Pancreas (tissue), 10 donors: Measurements from ENCODE around the gene PPP2CA. TPM values are rescaled to one million over a fixed set of nuclear protein-coding genes. Genes with fewer than 3 reads are reported as not detected.
A peak's percentile ranks its signal among the peaks of the same experiment; 100 is the strongest.
"Not testable (repeated sequence)": the region's sequence is repeated elsewhere in the genome, so short reads cannot be mapped to it uniquely, and the experiment has no call there.

Experiments used
- ATAC-seq, 4 donors: fragments of 200-7000 bp; cut with Tn5 transposase; one replicate each; pipeline versions ENCODE4 v1.8.0 to v1.9.1; 2020; ENCODE audit warnings: mild to moderate bottlenecking in 4 of 4, moderate library complexity in 4 of 4
- DNase-seq, 6 donors: peaks; one replicate each; pipeline ENCODE4 v3.0.0-alpha.2; 2020
- FAIRE-seq: peaks from 2 replicates; lab custom pipeline; 2012; peaks lifted over from hg19 to GRCh38; lab: Jason Lieb, UNC
- H3K27ac ChIP-seq, 4 donors: fragments of 200-600 bp; sonication (generic); 1 replicate in 3 of 4; 2 replicates in 1 of 4; pipeline versions ENCODE4 v1.5.0 to v1.8.0; 2020
- H3K27me3 ChIP-seq, 4 donors: fragments of 200-600 bp; one replicate each; pipeline ENCODE4 v1.8.0; 2021
- H3K36me3 ChIP-seq, 3 donors: fragments of 200-600 bp; sonication (generic) in 1 of 3; one replicate each; pipeline versions ENCODE4 v1.5.0 to v1.8.0; 2020 to 2021
- H3K4me1 ChIP-seq, 3 donors: fragments of 200-600 bp; one replicate each; pipeline ENCODE4 v1.8.0; 2021
- H3K4me3 ChIP-seq, 4 donors: fragments of 200-600 bp; sonication (generic) in 2 of 4; one replicate each; pipeline versions ENCODE4 v1.5.0 to v1.8.0; 2020 to 2021
- H3K9me3 ChIP-seq, 4 donors: fragments of 200-600 bp; one replicate each; pipeline ENCODE4 v1.8.0; 2021
- WGBS, 2 donors: extraction: QIAGEN DNeasy Blood & Tissue Kit; methylation state at CpG; one replicate each; pipeline ENCODE4 v1.1.7; 2013; 5-methylcytosine and 5-hydroxymethylcytosine counted together
- intact Hi-C, 3 donors: fragments of 100-400 bp; cut with DNase I; formaldehyde crosslinking; loops; one replicate each; pipeline versions ENCODE4 v1.11.1 to v1.14.2; 2022
- polyA plus RNA-seq, 2 donors: library from polyadenylated mRNA; stranded (reverse); fragments of 200-250 nt; gene quantifications; one replicate each; pipeline ENCODE4 v1.2.3, GENCODE V29; 2013
- total RNA-seq, 6 donors: library from RNA; stranded (reverse); fragmentation: NEBNext Ultra II Directional in 4 of 6; extraction: Animal tissue kit (Norgen Biotek cat#: 25700) in 4 of 6; gene quantifications; one replicate each; pipeline versions ENCODE4 v1.2.1 to v1.2.4, GENCODE V29; 2021 to 2023
- TF ChIP-seq, protein P1 (sequence below), 4 donors: fragments of 200-600 bp; sonication (generic) in 3 of 4; IDR thresholded peaks; one replicate each; pipeline versions ENCODE4 v1.5.0 to v1.8.0; 2021; ENCODE audit warnings: antibody characterized with exemption in 4 of 4
- donor health status: healthy with polysubstance abuse.
- donor health status: DM: no; HTN: no; CAD: no; lungs with moderate emphysema.
- donor health status: DM: no; HTN: no; CAD: no.
- donor health status: control.
- donor health status: control.
- donor health status: Bipolar disorder and iron deficiency.
- donor health status: DM: yes; HTN: yes; CAD: no.
- donor health status: DM: no; HTN: no; CAD: no.
- donor health status: DM: no; HTN: no; CAD: no.
- donor health status: DM: yes; HTN: yes; CAD: no.

PPP2CA gene
- total and polyA plus RNA-seq, 8 donors, result 13.5 to 59.2 (median 43.9) TPM

DNA sequence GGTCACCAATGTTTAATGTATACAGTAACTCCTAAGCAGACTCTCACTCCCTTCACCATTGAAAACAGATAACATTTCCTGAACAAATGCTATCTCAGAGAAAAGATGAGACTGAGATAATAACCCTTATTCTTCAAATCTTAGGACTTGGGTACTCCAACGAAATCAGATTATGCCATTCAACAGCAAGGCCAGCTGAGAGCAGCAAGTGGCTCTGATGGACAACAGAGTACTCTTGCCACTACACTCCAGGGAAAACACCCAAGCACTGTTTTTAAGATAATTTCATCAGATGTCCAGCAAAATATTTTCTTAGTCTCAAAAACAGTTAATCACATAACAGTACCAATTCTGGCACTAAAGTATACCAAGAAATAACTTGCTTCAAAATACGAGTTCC lies 10.1 kb downstream of the PPP2CA start:
- intact Hi-C loops, result no loop called here
- ATAC-seq (no peak), DNase-seq (no peak), FAIRE-seq (no peak)
- Histone ChIP-seq H3K9me3 (no peaks in the 10 kb centered on the region), H3K4me3 (no peak overlapping the region), H3K27ac (no peak overlapping the region), H3K27me3 (no peaks in the 10 kb centered on the region), H3K4me1 (peaks cover 2 to 13% (median 8%) of the 10 kb centered on the region in 3 donors), H3K36me3 (no peaks in the 10 kb centered on the region)
- WGBS, 2 donors, result 63 to 74% methylated on average over 2 of the region's 2 CpGs
- TF ChIP-seq, protein P1, sequence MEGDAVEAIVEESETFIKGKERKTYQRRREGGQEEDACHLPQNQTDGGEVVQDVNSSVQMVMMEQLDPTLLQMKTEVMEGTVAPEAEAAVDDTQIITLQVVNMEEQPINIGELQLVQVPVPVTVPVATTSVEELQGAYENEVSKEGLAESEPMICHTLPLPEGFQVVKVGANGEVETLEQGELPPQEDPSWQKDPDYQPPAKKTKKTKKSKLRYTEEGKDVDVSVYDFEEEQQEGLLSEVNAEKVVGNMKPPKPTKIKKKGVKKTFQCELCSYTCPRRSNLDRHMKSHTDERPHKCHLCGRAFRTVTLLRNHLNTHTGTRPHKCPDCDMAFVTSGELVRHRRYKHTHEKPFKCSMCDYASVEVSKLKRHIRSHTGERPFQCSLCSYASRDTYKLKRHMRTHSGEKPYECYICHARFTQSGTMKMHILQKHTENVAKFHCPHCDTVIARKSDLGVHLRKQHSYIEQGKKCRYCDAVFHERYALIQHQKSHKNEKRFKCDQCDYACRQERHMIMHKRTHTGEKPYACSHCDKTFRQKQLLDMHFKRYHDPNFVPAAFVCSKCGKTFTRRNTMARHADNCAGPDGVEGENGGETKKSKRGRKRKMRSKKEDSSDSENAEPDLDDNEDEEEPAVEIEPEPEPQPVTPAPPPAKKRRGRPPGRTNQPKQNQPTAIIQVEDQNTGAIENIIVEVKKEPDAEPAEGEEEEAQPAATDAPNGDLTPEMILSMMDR (IDR thresholded peaks at IDR 0.05), result no peak

DNA sequence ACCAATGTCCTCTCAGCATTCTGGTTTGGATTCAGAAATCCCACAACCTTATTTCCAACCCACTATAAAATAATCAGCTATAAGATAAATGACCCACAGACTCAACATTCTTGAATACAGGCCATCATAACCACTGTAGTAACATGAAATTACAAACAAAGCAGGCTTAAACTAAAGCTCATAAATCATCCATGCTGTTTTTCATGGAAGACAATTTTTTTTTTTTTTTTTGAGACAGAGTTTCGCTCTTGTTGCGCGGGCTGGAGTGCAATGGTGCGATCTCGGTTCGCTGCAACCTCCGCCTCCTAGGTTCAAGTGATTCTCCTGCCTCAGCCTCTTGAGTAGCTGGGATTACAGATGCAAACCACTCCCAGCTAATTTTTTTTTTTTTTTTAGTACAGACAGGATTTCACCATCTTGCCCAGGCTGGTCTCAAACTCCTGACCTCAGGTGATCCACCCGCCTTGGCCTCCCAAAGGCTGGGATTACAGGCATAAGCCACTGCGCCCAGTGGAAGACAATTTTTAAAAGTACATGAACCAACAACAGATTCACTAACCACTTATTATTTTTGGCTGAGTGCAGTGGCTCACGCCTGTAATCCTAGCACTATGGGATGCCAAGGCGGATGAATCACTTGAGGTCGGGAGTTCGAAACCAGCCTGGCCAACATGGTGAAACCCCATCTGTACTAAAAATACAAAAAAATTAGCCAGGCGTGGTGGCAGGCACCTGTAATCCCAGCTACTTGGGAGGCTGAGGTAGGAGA lies 14.4 kb downstream of the PPP2CA start:
- H3K4me1 ChIP-seq, result peaks cover 7 to 34% (median 22%) of the 10 kb centered on the region in 3 donors
- H3K27me3 ChIP-seq, H3K4me3 ChIP-seq, H3K36me3 ChIP-seq, H3K27ac ChIP-seq, intact Hi-C loops, DNase-seq, FAIRE-seq, H3K9me3 ChIP-seq: not testable (repeated sequence)
- peak in 2 of 4 donors; percentile 20 to 33 for ATAC-seq
- 86 to 92% methylated on average over 14 of the region's 14 CpGs for WGBS, 2 donors

DNA sequence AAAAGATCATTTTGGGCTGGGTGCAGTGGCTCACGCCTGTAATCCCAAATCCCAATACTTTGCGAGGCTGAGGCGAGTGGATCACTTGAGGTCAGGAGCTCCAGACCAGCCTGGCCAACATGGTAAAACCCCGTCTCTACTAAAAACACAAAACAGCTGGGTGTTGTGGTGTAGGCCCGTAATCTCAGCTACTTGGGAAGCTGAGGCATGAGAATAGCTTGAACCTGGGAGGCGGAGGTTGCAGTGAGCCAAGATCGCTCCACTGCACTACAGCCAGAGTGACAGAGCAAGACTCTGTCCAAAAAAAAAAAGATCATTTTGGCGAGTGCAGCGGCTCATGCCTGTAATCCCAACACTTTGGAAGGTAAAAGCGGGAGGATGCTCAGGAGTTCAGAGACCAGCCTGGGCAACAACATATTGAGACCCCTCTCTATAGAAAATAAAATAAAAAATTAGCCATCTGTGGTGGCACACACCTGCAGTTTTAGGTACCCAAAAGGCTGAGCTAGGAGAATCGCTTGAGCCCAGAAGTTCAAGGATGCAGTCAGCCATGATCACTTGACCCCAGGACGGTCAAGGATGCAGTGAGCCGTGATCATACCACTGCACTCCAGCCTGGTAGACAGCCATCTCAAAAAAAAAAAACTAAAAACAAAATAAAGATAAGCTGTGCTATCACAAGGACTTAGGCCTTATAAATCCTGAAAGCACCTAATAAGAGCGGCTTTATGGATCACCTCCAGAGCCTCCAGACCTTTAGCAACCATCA lies 16.2 kb downstream of the PPP2CA start:
- TF ChIP-seq, protein P1 (IDR thresholded peaks at IDR 0.05), result no peak
- peaks cover 7 to 36% (median 27%) of the 10 kb centered on the region in 3 donors for H3K4me1 ChIP-seq
- WGBS, 2 donors, result 70 to 72% methylated on average over 14 of the region's 14 CpGs

DNA sequence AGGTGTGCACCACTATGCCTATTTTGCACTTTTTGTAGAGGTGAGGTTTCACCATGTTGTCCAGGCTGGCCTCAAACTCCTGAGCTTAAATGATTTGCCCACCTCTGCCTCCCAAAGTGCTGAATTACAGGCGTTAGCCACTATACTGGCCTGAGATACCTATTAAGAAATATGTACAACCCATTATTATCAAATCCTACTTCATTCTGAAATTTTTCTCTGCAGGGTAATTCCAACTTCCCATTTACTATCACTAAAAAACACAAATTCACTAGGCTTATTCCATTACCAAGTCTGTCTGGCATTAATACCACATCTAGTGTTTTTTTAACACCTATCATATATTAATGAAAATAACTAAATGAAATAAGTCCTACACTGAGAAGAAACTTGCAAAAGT lies 18.2 kb downstream of the PPP2CA start:
- TF ChIP-seq, protein P1 (IDR thresholded peaks at IDR 0.05), result no peak
- Histone ChIP-seq H3K4me3 (no peak overlapping the region), H3K27me3 (no peaks in the 10 kb centered on the region), H3K36me3 (peaks cover 0 to 9% (median 0%) of the 10 kb centered on the region in 3 donors), H3K4me1 (peaks cover 7 to 36% (median 27%) of the 10 kb centered on the region in 3 donors), H3K27ac (no peak overlapping the region), H3K9me3 (no peaks in the 10 kb centered on the region)
- FAIRE-seq (no peak), DNase-seq (no peak), ATAC-seq (no peak)
- intact Hi-C loops, result no loop called here
- WGBS, 2 donors, result 76 to 83% methylated on average over 1 of the region's 1 CpG

More for the DNA sequence above, 16.2 kb downstream of the PPP2CA start:
- ATAC-seq (no peak), FAIRE-seq (no peak), DNase-seq (no peak)
- H3K9me3 ChIP-seq, result no peaks in the 10 kb centered on the region
- intact Hi-C loops, result no loop called here
- H3K27ac ChIP-seq, result no peak overlapping the region
- no peaks in the 10 kb centered on the region for H3K27me3 ChIP-seq
- H3K36me3 ChIP-seq, result peaks cover 0 to 9% (median 0%) of the 10 kb centered on the region in 3 donors
- H3K4me3 ChIP-seq, result no peak overlapping the region

DNA sequence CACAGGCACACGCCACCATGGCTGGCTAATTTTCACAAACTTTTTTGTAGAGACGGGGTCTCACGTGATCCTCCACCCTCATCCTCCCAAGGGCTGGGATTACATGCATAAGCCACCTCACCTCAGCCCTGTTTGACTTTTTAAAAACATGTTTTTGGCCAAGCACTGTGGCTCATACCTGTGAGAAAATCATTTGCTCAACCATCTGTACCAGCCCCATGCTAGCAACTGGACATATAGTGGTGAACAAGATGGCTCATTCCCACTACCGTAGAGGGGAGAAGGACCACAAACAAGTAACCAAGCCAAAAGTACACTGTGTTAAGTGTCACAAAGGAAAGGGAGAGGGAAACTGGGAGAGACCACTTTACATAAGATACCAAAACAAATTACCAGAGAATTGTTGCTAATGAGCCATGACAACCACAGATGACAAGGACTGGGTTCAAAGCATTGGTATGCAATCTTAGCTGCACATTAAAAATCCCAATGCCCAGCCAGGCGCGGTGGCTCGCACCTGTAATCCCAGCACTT lies 19.2 kb downstream of the PPP2CA start:
- 49 to 56% methylated on average over 7 of the region's 7 CpGs for WGBS, 2 donors
- Histone ChIP-seq H3K27ac (peak overlapping the region in 2 of 4 donors; percentile 2 to 10), H3K4me3 (no peak overlapping the region), H3K9me3 (no peaks in the 10 kb centered on the region), H3K27me3 (no peaks in the 10 kb centered on the region), H3K36me3 (peaks cover 0 to 14% (median 0%) of the 10 kb centered on the region in 3 donors), H3K4me1 (peaks cover 7 to 36% (median 27%) of the 10 kb centered on the region in 3 donors)
- ATAC-seq (peak; percentile 69 to 84 (median 78)), FAIRE-seq (no peak), DNase-seq (peak in 2 of 6 donors; percentile 39 to 42)
- TF ChIP-seq, protein P1 (IDR thresholded peaks at IDR 0.05), result no peak
- intact Hi-C loops, result no loop called here
